Measurements from ENCODE around the gene LHFPL3.

The LHFPL3 gene

GRCh38 chr7:104367926-104368325 is 39.5 kb downstream of the LHFPL3 start:
- DNase-seq, result no peak
- ChIA-PET POLR2A (no interaction called here), CTCF (no interaction called here)
- H3K27me3 ChIP-seq (replicated peaks in 2 of 5; ENCODE audit: control insufficient read depth in 4 of 5, insufficient read depth in 5 of 5, low read length in 4 of 5), result peaks cover 0 to 2% (median 0%) of the 10 kb centered on the region in 5 experiments
- H3K4me1 ChIP-seq (ENCODE audit: control extremely low read depth in 1 of 4, control insufficient read depth in 4 of 4, insufficient read depth in 4 of 4, low read length in 3 of 4), result no peaks in the 10 kb centered on the region
- H3K4me3 ChIP-seq (ENCODE audit: control insufficient read depth in 1 of 7, extremely low read depth in 1 of 7, insufficient read depth in 4 of 7, low read depth in 2 of 7, low read length in 6 of 7), result no peak overlapping the region
- peaks cover 0 to under 1% (median 0%) of the 10 kb centered on the region in 5 experiments for H3K9me3 ChIP-seq (ENCODE audit: control extremely low read depth in 1 of 5, control insufficient read depth in 4 of 5, insufficient read depth in 2 of 5, low read depth in 1 of 5, low read length in 4 of 5)
- no peaks in the 10 kb centered on the region for H3K36me3 ChIP-seq (ENCODE audit: control insufficient read depth in 4 of 4, insufficient read depth in 4 of 4, low read length in 3 of 4)
- H3K27ac ChIP-seq (ENCODE audit: insufficient read depth in 1 of 2, low read depth in 1 of 2, low read length in 2 of 2, poor library complexity in 1 of 2, severe bottlenecking in 2 of 2), result no peak overlapping the region

- DNase-seq, result no peak
- Histone ChIP-seq H3K4me3 (ENCODE audit: control insufficient read depth in 1 of 7, extremely low read depth in 1 of 7, insufficient read depth in 4 of 7, low read depth in 2 of 7, low read length in 6 of 7) (no peak overlapping the region), H3K4me1 (ENCODE audit: control extremely low read depth in 1 of 4, control insufficient read depth in 4 of 4, insufficient read depth in 4 of 4, low read length in 3 of 4) (no peaks in the 10 kb centered on the region), H3K27me3 (replicated peaks in 2 of 5; ENCODE audit: control insufficient read depth in 4 of 5, insufficient read depth in 5 of 5, low read length in 4 of 5) (peaks cover 0 to 2% (median 2%) of the 10 kb centered on the region in 5 experiments), H3K27ac (ENCODE audit: insufficient read depth in 1 of 2, low read depth in 1 of 2, low read length in 2 of 2, poor library complexity in 1 of 2, severe bottlenecking in 2 of 2) (no peak overlapping the region), H3K36me3 (ENCODE audit: control insufficient read depth in 4 of 4, insufficient read depth in 4 of 4, low read length in 3 of 4) (no peaks in the 10 kb centered on the region), H3K9me3 (ENCODE audit: control extremely low read depth in 1 of 5, control insufficient read depth in 4 of 5, insufficient read depth in 2 of 5, low read depth in 1 of 5, low read length in 4 of 5) (peaks cover 0 to 1% (median 0%) of the 10 kb centered on the region in 5 experiments)
- POLR2A ChIA-PET, result no interaction called here
- CTCF ChIA-PET, result no interaction called here
- WGBS (ENCODE audit: insufficient coverage), result 86% methylated on average over 2 of the region's 4 CpGs
Measured at GRCh38 chr7:104371216-104371979, 43.0 kb downstream of the LHFPL3 start.

DNA sequence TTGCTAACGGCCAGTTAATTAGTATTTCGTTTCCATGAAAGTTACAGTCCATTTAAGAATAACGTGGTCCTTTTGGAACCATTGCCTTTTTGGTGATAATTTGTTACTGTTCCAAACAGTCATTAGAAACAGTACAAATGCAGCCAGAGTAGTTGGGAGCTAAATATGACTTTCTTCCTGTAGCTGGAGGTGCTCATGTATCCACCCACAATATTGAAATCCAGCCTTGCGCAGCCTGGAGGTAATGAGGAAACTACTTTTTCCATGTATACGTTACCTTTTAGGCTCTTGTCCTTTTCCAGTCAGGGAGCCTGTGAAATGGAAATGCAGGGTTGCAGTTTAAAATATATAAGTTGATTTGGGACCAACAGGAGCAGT is 43.6 kb downstream of the LHFPL3 start:
- POLR2A ChIA-PET, result no interaction called here

DNA sequence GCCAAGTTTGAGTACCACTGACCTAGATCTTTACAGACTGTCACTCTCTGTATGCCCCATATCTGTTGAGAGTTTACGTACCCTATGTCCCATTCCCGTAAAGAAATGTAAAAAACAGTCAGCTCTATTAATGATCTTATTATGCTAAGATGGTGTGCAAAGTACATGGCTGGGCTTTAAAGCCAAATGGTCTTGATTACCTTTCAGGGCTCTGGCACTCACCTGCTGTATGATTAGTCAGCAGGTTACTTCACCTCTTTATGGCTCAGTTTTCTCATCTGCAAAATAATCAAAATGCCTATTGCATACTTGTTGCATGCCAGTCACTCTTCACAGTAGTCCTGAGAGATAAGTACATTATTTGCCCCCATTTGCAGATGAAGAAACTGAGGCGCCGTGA is 54.2 kb downstream of the LHFPL3 start:
- ChIA-PET CTCF (no interaction called here), POLR2A (no interaction called here)
- DNase-seq, result no peak
- peaks cover 0 to 5% (median 0%) of the 10 kb centered on the region in 5 experiments for H3K9me3 ChIP-seq (ENCODE audit: control extremely low read depth in 1 of 5, control insufficient read depth in 4 of 5, insufficient read depth in 2 of 5, low read depth in 1 of 5, low read length in 4 of 5)
- no peak overlapping the region for H3K27ac ChIP-seq (ENCODE audit: insufficient read depth in 1 of 2, low read depth in 1 of 2, low read length in 2 of 2, poor library complexity in 1 of 2, severe bottlenecking in 2 of 2)
- no peaks in the 10 kb centered on the region for H3K36me3 ChIP-seq (ENCODE audit: control insufficient read depth in 4 of 4, insufficient read depth in 4 of 4, low read length in 3 of 4)
- 100% methylated on average over 3 of the region's 4 CpGs for WGBS (ENCODE audit: insufficient coverage)
- H3K4me3 ChIP-seq (ENCODE audit: control insufficient read depth in 1 of 7, extremely low read depth in 1 of 7, insufficient read depth in 4 of 7, low read depth in 2 of 7, low read length in 6 of 7), result no peak overlapping the region
- H3K27me3 ChIP-seq (replicated peaks in 2 of 5; ENCODE audit: control insufficient read depth in 4 of 5, insufficient read depth in 5 of 5, low read length in 4 of 5), result no peaks in the 10 kb centered on the region
- H3K4me1 ChIP-seq (ENCODE audit: control extremely low read depth in 1 of 4, control insufficient read depth in 4 of 4, insufficient read depth in 4 of 4, low read length in 3 of 4), result no peaks in the 10 kb centered on the region

More for the DNA sequence above, 43.6 kb downstream of the LHFPL3 start:
- no peaks in the 10 kb centered on the region for H3K36me3 ChIP-seq (ENCODE audit: control insufficient read depth in 4 of 4, insufficient read depth in 4 of 4, low read length in 3 of 4)
- CTCF ChIA-PET, result no interaction called here
- no peak overlapping the region for H3K27ac ChIP-seq (ENCODE audit: insufficient read depth in 1 of 2, low read depth in 1 of 2, low read length in 2 of 2, poor library complexity in 1 of 2, severe bottlenecking in 2 of 2)
- peaks cover 0 to 2% (median 2%) of the 10 kb centered on the region in 5 experiments for H3K27me3 ChIP-seq (replicated peaks in 2 of 5; ENCODE audit: control insufficient read depth in 4 of 5, insufficient read depth in 5 of 5, low read length in 4 of 5)
- H3K9me3 ChIP-seq (ENCODE audit: control extremely low read depth in 1 of 5, control insufficient read depth in 4 of 5, insufficient read depth in 2 of 5, low read depth in 1 of 5, low read length in 4 of 5), result peaks cover 0 to 1% (median 0%) of the 10 kb centered on the region in 5 experiments
- 100% methylated on average over 3 of the region's 5 CpGs for WGBS (ENCODE audit: insufficient coverage)
- DNase-seq, result no peak
- no peaks in the 10 kb centered on the region for H3K4me1 ChIP-seq (ENCODE audit: control extremely low read depth in 1 of 4, control insufficient read depth in 4 of 4, insufficient read depth in 4 of 4, low read length in 3 of 4)
- H3K4me3 ChIP-seq (ENCODE audit: control insufficient read depth in 1 of 7, extremely low read depth in 1 of 7, insufficient read depth in 4 of 7, low read depth in 2 of 7, low read length in 6 of 7), result no peak overlapping the region

- ChIA-PET CTCF (no interaction called here), POLR2A (no interaction called here)
- Histone ChIP-seq H3K9me3 (ENCODE audit: control extremely low read depth in 1 of 5, control insufficient read depth in 4 of 5, insufficient read depth in 2 of 5, low read depth in 1 of 5, low read length in 4 of 5) (peaks cover 0 to 11% (median 0%) of the 10 kb centered on the region in 5 experiments), H3K27ac (ENCODE audit: insufficient read depth in 1 of 2, low read depth in 1 of 2, low read length in 2 of 2, poor library complexity in 1 of 2, severe bottlenecking in 2 of 2) (no peak overlapping the region), H3K27me3 (replicated peaks in 2 of 5; ENCODE audit: control insufficient read depth in 4 of 5, insufficient read depth in 5 of 5, low read length in 4 of 5) (no peaks in the 10 kb centered on the region), H3K36me3 (ENCODE audit: control insufficient read depth in 4 of 4, insufficient read depth in 4 of 4, low read length in 3 of 4) (no peaks in the 10 kb centered on the region), H3K4me3 (ENCODE audit: control insufficient read depth in 1 of 7, extremely low read depth in 1 of 7, insufficient read depth in 4 of 7, low read depth in 2 of 7, low read length in 6 of 7) (no peak overlapping the region), H3K4me1 (ENCODE audit: control extremely low read depth in 1 of 4, control insufficient read depth in 4 of 4, insufficient read depth in 4 of 4, low read length in 3 of 4) (no peaks in the 10 kb centered on the region)
- no peak for DNase-seq
Measured at GRCh38 chr7:104386943-104387342, 58.5 kb downstream of the LHFPL3 start.

GRCh38 chr7:104388222-104388621 is 59.8 kb downstream of the LHFPL3 start:
- Histone ChIP-seq H3K4me1 (ENCODE audit: control extremely low read depth in 1 of 4, control insufficient read depth in 4 of 4, insufficient read depth in 4 of 4, low read length in 3 of 4) (no peaks in the 10 kb centered on the region), H3K27ac (ENCODE audit: insufficient read depth in 1 of 2, low read depth in 1 of 2, low read length in 2 of 2, poor library complexity in 1 of 2, severe bottlenecking in 2 of 2) (no peak overlapping the region), H3K9me3 (ENCODE audit: control extremely low read depth in 1 of 5, control insufficient read depth in 4 of 5, insufficient read depth in 2 of 5, low read depth in 1 of 5, low read length in 4 of 5) (peaks cover 0 to 11% (median 0%) of the 10 kb centered on the region in 5 experiments), H3K4me3 (ENCODE audit: control insufficient read depth in 1 of 7, extremely low read depth in 1 of 7, insufficient read depth in 4 of 7, low read depth in 2 of 7, low read length in 6 of 7) (no peak overlapping the region), H3K27me3 (replicated peaks in 2 of 5; ENCODE audit: control insufficient read depth in 4 of 5, insufficient read depth in 5 of 5, low read length in 4 of 5) (no peaks in the 10 kb centered on the region), H3K36me3 (ENCODE audit: control insufficient read depth in 4 of 4, insufficient read depth in 4 of 4, low read length in 3 of 4) (no peaks in the 10 kb centered on the region)
- ChIA-PET POLR2A (no interaction called here), CTCF (no interaction called here)
- 83% methylated on average over 2 of the region's 3 CpGs for WGBS (ENCODE audit: insufficient coverage)
- no peak for DNase-seq

DNA sequence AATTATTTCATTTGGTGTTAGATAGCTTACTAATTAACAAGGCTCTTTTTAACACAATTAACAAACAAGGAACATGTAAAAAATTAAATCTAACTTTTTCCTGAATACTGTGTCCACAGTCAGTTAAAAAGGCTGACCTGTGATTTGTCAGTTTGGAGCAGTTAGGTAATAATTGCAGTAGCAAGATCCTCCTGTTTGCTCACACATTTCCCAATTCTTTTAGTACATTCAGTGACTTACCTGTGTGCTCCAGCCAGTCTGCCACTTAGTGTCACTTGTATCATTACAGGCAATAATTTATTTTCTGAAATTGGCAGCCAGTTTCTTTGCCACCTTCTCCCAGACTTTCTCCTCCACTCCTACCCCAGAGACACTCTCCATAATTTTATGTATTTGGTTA is 66.8 kb downstream of the LHFPL3 start:
- Histone ChIP-seq H3K4me1 (ENCODE audit: control extremely low read depth in 1 of 4, control insufficient read depth in 4 of 4, insufficient read depth in 4 of 4, low read length in 3 of 4) (no peaks in the 10 kb centered on the region), H3K4me3 (ENCODE audit: control insufficient read depth in 1 of 7, extremely low read depth in 1 of 7, insufficient read depth in 4 of 7, low read depth in 2 of 7, low read length in 6 of 7) (no peak overlapping the region), H3K27me3 (replicated peaks in 2 of 5; ENCODE audit: control insufficient read depth in 4 of 5, insufficient read depth in 5 of 5, low read length in 4 of 5) (peaks cover 0 to 3% (median 0%) of the 10 kb centered on the region in 5 experiments), H3K36me3 (ENCODE audit: control insufficient read depth in 4 of 4, insufficient read depth in 4 of 4, low read length in 3 of 4) (no peaks in the 10 kb centered on the region), H3K27ac (ENCODE audit: insufficient read depth in 1 of 2, low read depth in 1 of 2, low read length in 2 of 2, poor library complexity in 1 of 2, severe bottlenecking in 2 of 2) (no peak overlapping the region), H3K9me3 (ENCODE audit: control extremely low read depth in 1 of 5, control insufficient read depth in 4 of 5, insufficient read depth in 2 of 5, low read depth in 1 of 5, low read length in 4 of 5) (no peaks in the 10 kb centered on the region)
- DNase-seq, result no peak
- POLR2A ChIA-PET, result no interaction called here
- CTCF ChIA-PET, result no interaction called here

Measured in common myeloid progenitor, CD34-positive (primary cell).